ENCODE data around the gene KRTAP9-8. TPM values are rescaled to one million over a fixed set of nuclear protein-coding genes. Genes with fewer than 3 reads are reported as not detected.

Gene KRTAP9-8
- total RNA-seq, 1 experiment from 2014 or later = not detected

DNA sequence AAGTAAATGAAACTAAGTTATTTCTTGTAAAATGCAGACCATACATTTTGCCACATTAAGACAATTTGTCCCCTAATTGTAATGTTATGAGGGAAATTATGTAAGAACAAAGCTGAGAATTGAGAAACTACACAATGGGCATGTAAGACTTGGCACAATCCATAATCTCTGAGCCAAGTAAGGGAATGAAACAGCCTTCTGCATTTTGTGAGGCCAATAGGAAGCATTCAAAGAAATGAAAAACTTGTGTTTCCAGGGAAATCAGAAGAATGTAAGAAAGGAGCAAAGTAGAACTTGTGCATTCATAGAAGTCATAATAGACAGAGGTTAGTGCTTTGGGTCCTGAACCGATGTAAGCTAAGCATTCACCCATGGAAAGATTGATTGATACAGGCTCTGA is 13.5 kb downstream of the KRTAP9-8 start:
- Histone ChIP-seq H2AFZ (ENCODE audit: low read depth, low read length, poor library complexity, severe bottlenecking) (no peak overlapping the region), H3K9me2 (ENCODE audit: insufficient read depth) (no peaks in the 10 kb centered on the region), H3K36me3 (ENCODE audit: control insufficient read depth in 1 of 2, insufficient read depth in 2 of 2, low read length in 2 of 2) (no peaks in the 10 kb centered on the region), H3K9me3 (ENCODE audit: control insufficient read depth in 1 of 2, insufficient read depth in 1 of 2, low read depth in 1 of 2, low read length in 2 of 2) (no peaks in the 10 kb centered on the region), H4K20me1 (ENCODE audit: insufficient read depth) (no peaks in the 10 kb centered on the region), H3K4me3 (replicated peaks in 1 of 2; ENCODE audit: low read depth in 1 of 2, low read length in 2 of 2) (no peak overlapping the region), H3K9ac (ENCODE audit: low read length) (no peak overlapping the region), H3K4me2 (ENCODE audit: low read length) (no peak overlapping the region), H3K27ac (ENCODE audit: low read depth, low read length) (no peak overlapping the region), H3K4me1 (ENCODE audit: control insufficient read depth in 1 of 2, insufficient read depth in 2 of 2, low read length in 2 of 2) (no peaks in the 10 kb centered on the region), H3K27me3 (ENCODE audit: insufficient read depth, low read length) (no peaks in the 10 kb centered on the region), H3K79me2 (ENCODE audit: insufficient read depth, low read length) (no peaks in the 10 kb centered on the region)
- BruUV-seq (replicated peaks) = no TSS peak
- no peak for TF ChIP-seq EGR1 (IDR thresholded peaks at IDR 0.05; ENCODE audit: low read depth)
- TF ChIP-seq ELF1 (IDR thresholded peaks at IDR 0.05; ENCODE audit: borderline replicate concordance, low read depth) = no peak
- no peak for TF ChIP-seq FOSL1 (IDR thresholded peaks at IDR 0.05; ENCODE audit: low read depth)
- intact Hi-C loops (cut with micrococcal nuclease) = no loop called here
- no peak for DNase-seq (ENCODE audit: low read depth, low spot score)
- ChIA-PET POLR2A (no interaction called here), RAD21 (ENCODE audit: low non-redundant PET in 1 of 2, low total read pairs in 2 of 2, uncharacterized antibody in 2 of 2, unreplicated experiment in 2 of 2) (no interaction called here), CTCF (no interaction called here)
- ATAC-seq = no peak

DNA sequence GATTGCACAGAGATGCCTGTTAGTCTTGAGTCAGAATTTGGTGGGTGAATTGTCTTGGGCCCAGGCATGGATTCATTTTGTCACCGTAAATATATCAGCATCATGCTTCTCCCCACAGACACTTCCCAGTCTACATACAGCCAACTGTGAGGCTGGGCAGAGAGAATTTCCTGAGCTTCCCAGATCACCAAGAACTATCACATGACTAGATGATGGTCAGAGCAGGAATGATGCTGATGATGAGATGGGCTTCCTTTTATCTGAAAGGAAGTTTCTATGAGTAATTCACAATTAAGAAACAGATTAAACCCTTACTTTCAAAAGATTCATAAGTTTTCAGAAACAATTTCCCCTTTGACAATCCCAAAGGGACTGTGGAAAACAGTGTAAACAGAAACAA is 17.1 kb downstream of the KRTAP9-8 start:
- CTCF ChIA-PET = no interaction called here
- TF ChIP-seq, protein P1, sequence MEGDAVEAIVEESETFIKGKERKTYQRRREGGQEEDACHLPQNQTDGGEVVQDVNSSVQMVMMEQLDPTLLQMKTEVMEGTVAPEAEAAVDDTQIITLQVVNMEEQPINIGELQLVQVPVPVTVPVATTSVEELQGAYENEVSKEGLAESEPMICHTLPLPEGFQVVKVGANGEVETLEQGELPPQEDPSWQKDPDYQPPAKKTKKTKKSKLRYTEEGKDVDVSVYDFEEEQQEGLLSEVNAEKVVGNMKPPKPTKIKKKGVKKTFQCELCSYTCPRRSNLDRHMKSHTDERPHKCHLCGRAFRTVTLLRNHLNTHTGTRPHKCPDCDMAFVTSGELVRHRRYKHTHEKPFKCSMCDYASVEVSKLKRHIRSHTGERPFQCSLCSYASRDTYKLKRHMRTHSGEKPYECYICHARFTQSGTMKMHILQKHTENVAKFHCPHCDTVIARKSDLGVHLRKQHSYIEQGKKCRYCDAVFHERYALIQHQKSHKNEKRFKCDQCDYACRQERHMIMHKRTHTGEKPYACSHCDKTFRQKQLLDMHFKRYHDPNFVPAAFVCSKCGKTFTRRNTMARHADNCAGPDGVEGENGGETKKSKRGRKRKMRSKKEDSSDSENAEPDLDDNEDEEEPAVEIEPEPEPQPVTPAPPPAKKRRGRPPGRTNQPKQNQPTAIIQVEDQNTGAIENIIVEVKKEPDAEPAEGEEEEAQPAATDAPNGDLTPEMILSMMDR (IDR thresholded peaks at IDR 0.05 in 2 of 3, conservative IDR thresholded peaks at IDR 0.05 in 1 of 3; ENCODE audit: borderline replicate concordance in 1 of 3, insufficient read depth in 1 of 3, low read depth in 2 of 3, low read length in 2 of 3) = no peak
- no peak for TF ChIP-seq CBX3 (IDR thresholded peaks at IDR 0.05; ENCODE audit: low read depth)
- TF ChIP-seq EGR1 (IDR thresholded peaks at IDR 0.05; ENCODE audit: low read depth) = no peak
- TF ChIP-seq, protein P2, sequence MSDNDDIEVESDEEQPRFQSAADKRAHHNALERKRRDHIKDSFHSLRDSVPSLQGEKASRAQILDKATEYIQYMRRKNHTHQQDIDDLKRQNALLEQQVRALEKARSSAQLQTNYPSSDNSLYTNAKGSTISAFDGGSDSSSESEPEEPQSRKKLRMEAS (IDR thresholded peaks at IDR 0.05) = no peak
- TF ChIP-seq EZH2 (IDR thresholded peaks at IDR 0.05) = no peak
- no peak for TF ChIP-seq TCF7L2 (IDR thresholded peaks at IDR 0.05; ENCODE audit: borderline replicate concordance, extremely low read depth, insufficient read depth, insufficient read length)
- TF ChIP-seq SP1 (IDR thresholded peaks at IDR 0.05; ENCODE audit: low read depth) = no peak
- TF ChIP-seq POLR2A (IDR thresholded peaks at IDR 0.05; ENCODE audit: borderline replicate concordance, extremely low read depth, insufficient read depth, insufficient read length) = no peak
- no peak for TF ChIP-seq JUND (IDR thresholded peaks at IDR 0.05)
- TF ChIP-seq FOSL1 (IDR thresholded peaks at IDR 0.05; ENCODE audit: low read depth) = no peak
- no peak for TF ChIP-seq RAD21 (IDR thresholded peaks at IDR 0.05; ENCODE audit: low read depth)
- TF ChIP-seq SIN3A (IDR thresholded peaks at IDR 0.05; ENCODE audit: low read depth) = no peak
- TF ChIP-seq POLR2AphosphoS5 (IDR thresholded peaks at IDR 0.05; ENCODE audit: low read depth, low read length) = no peak
- no peak for TF ChIP-seq EZH2phosphoT487 (IDR thresholded peaks at IDR 0.05; ENCODE audit: borderline replicate concordance)
- TF ChIP-seq CEBPB (IDR thresholded peaks at IDR 0.05; ENCODE audit: low read depth) = no peak

More for the DNA sequence above, 17.1 kb downstream of the KRTAP9-8 start:
- Histone ChIP-seq H4K20me1 (ENCODE audit: insufficient read depth) (no peaks in the 10 kb centered on the region), H3K36me3 (ENCODE audit: control insufficient read depth in 1 of 2, insufficient read depth in 2 of 2, low read length in 2 of 2) (no peaks in the 10 kb centered on the region), H3K27ac (ENCODE audit: low read depth, low read length) (no peak overlapping the region), H3K4me3 (replicated peaks in 1 of 2; ENCODE audit: low read depth in 1 of 2, low read length in 2 of 2) (no peak overlapping the region), H3K9me2 (ENCODE audit: insufficient read depth) (no peaks in the 10 kb centered on the region), H3K79me2 (ENCODE audit: insufficient read depth, low read length) (no peaks in the 10 kb centered on the region), H3K9ac (ENCODE audit: low read length) (no peak overlapping the region), H2AFZ (ENCODE audit: low read depth, low read length, poor library complexity, severe bottlenecking) (no peak overlapping the region), H3K9me3 (ENCODE audit: control insufficient read depth in 1 of 2, insufficient read depth in 1 of 2, low read depth in 1 of 2, low read length in 2 of 2) (no peaks in the 10 kb centered on the region), H3K4me1 (ENCODE audit: control insufficient read depth in 1 of 2, insufficient read depth in 2 of 2, low read length in 2 of 2) (no peaks in the 10 kb centered on the region), H3K27me3 (ENCODE audit: insufficient read depth, low read length) (no peaks in the 10 kb centered on the region), H3K4me2 (ENCODE audit: low read length) (no peak overlapping the region)
- intact Hi-C loops (cut with micrococcal nuclease) = no loop called here
- DNase-seq (ENCODE audit: low read depth, low spot score) = no peak
- ATAC-seq = no peak
- ChIA-PET RAD21 (ENCODE audit: low non-redundant PET in 1 of 2, low total read pairs in 2 of 2, uncharacterized antibody in 2 of 2, unreplicated experiment in 2 of 2) (no interaction called here), POLR2A (no interaction called here)
- no TSS peak for BruUV-seq (replicated peaks)

Measured in HCT116 (cell line).